OCI-LY1 (cell line): ENCODE data around the gene IGFBP5.

Experiments used
- EZH2 ChIP-seq: fragments of 200-600 bp; sonication (generic), shearing (Covaris generic); IDR thresholded peaks from 2 replicates; pipeline ENCODE4 v1.8.0; 2017; ENCODE audit warnings: borderline replicate concordance, mixed run types, mild to moderate bottlenecking, antibody characterized with exemption, low read length, moderate library complexity, mixed read lengths
- TF ChIP-seq, protein P1 (sequence below): fragments of 200-600 bp; sonication (generic), shearing (Covaris generic); IDR thresholded peaks from 2 replicates; pipeline ENCODE4 v1.5.1; 2017; ENCODE audit warnings: mild to moderate bottlenecking, antibody characterized with exemption, low read length, moderate library complexity, mixed read lengths

DNA sequence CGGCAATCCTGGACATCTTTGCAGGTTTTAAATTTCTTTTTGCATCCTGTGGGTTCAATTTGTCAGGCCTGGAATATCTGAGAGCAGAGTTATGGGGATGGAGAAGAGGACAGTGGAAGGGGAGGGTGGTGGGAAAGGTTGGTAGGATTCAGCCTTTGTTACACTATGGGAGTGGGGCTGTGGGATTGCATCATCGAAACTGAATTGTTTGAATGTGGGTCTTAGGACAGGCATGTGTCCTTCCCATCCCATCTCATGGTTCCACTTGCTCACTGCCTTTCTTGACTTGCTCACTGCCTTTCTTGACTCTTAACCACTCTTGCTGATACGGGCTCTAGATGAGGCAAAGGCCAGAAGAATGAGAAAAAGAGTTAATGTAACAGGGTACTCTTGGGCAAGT, 49.2 kb downstream of the IGFBP5 start:
- TF ChIP-seq, protein P1, sequence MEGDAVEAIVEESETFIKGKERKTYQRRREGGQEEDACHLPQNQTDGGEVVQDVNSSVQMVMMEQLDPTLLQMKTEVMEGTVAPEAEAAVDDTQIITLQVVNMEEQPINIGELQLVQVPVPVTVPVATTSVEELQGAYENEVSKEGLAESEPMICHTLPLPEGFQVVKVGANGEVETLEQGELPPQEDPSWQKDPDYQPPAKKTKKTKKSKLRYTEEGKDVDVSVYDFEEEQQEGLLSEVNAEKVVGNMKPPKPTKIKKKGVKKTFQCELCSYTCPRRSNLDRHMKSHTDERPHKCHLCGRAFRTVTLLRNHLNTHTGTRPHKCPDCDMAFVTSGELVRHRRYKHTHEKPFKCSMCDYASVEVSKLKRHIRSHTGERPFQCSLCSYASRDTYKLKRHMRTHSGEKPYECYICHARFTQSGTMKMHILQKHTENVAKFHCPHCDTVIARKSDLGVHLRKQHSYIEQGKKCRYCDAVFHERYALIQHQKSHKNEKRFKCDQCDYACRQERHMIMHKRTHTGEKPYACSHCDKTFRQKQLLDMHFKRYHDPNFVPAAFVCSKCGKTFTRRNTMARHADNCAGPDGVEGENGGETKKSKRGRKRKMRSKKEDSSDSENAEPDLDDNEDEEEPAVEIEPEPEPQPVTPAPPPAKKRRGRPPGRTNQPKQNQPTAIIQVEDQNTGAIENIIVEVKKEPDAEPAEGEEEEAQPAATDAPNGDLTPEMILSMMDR: no peak
- no peak for TF ChIP-seq EZH2
